Measurements from ENCODE around the gene PRR13.

GRCh38 chr12:53464685-53465418 lies 23.3 kb downstream of the PRR13 start:
- TF ChIP-seq, protein P1, sequence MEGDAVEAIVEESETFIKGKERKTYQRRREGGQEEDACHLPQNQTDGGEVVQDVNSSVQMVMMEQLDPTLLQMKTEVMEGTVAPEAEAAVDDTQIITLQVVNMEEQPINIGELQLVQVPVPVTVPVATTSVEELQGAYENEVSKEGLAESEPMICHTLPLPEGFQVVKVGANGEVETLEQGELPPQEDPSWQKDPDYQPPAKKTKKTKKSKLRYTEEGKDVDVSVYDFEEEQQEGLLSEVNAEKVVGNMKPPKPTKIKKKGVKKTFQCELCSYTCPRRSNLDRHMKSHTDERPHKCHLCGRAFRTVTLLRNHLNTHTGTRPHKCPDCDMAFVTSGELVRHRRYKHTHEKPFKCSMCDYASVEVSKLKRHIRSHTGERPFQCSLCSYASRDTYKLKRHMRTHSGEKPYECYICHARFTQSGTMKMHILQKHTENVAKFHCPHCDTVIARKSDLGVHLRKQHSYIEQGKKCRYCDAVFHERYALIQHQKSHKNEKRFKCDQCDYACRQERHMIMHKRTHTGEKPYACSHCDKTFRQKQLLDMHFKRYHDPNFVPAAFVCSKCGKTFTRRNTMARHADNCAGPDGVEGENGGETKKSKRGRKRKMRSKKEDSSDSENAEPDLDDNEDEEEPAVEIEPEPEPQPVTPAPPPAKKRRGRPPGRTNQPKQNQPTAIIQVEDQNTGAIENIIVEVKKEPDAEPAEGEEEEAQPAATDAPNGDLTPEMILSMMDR (IDR thresholded peaks at IDR 0.05) = no peak
- no peak for TF ChIP-seq EZH2 (IDR thresholded peaks at IDR 0.05)

Data from neural progenitor cell (in vitro differentiated cells).